Astrocyte of the cerebellum (primary cell): ENCODE measurements around the gene ATG9B.

Experiments
- DNase-seq: peaks from one replicate; pipeline ENCODE4 v3.0.0-alpha.2; 2011; ENCODE audit warnings: low read depth
- H3K4me3 ChIP-seq: 2 replicates; pipeline ENCODE4 v1.5.1; 2011; ENCODE audit warnings: mild to moderate bottlenecking, low read depth, low read length, moderate library complexity
- in situ Hi-C: cut with HindIII; loops from 2 replicates; pipeline ENCODE4 v1.10.0; 2017; ENCODE audit warnings: low sequenced_read_pairs
- TF ChIP-seq, protein P1 (sequence below): IDR thresholded peaks from 2 replicates; pipeline ENCODE4 v1.5.1; 2012; ENCODE audit warnings: low read length, low read depth, moderate library complexity, mild to moderate bottlenecking; ENCODE audit errors: missing control alignments

ATG9B gene

DNA sequence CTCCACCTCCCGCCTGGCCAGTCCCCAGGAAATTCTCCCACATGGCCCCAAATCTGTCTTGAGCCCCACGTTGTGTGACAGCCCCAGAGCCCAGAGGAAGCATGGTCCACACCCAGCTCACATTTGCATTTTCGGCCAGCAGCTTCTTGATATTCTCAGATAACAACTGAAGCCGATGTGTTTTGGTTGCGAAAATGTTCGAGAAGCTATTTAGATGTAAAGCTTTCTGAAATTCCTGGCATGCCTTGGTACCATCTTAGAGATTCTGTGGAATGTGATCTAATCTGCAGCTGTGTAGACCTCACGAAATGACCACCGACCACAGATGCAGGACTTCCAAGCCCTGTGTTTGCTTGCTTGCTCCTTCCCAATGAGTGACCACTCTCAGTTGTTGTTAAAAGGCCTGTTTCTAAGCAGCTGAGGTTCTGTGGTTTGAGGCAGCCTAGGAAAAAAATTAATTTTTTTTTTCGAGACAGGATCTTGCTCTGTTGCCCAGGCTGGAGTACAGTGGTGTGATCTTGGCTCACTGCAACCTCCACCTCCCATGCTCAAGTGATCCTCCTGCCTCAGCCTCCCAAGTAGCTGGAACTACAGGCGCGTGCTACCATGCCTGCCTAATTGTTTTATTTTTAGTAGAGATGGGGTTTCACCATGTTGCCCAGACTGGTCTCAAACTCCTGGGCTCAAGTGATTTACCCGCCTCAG, 43.9 kb upstream of the ATG9B start:
- TF ChIP-seq, protein P1, sequence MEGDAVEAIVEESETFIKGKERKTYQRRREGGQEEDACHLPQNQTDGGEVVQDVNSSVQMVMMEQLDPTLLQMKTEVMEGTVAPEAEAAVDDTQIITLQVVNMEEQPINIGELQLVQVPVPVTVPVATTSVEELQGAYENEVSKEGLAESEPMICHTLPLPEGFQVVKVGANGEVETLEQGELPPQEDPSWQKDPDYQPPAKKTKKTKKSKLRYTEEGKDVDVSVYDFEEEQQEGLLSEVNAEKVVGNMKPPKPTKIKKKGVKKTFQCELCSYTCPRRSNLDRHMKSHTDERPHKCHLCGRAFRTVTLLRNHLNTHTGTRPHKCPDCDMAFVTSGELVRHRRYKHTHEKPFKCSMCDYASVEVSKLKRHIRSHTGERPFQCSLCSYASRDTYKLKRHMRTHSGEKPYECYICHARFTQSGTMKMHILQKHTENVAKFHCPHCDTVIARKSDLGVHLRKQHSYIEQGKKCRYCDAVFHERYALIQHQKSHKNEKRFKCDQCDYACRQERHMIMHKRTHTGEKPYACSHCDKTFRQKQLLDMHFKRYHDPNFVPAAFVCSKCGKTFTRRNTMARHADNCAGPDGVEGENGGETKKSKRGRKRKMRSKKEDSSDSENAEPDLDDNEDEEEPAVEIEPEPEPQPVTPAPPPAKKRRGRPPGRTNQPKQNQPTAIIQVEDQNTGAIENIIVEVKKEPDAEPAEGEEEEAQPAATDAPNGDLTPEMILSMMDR: no peak
- H3K4me3 ChIP-seq: no peak overlapping the region
- DNase-seq: peak; percentile 63
- in situ Hi-C loops: loop anchor here (5.0 kb wide), 1 partner anchor 99 kb away; the partner anchor contains the start of gene GBX1

DNA sequence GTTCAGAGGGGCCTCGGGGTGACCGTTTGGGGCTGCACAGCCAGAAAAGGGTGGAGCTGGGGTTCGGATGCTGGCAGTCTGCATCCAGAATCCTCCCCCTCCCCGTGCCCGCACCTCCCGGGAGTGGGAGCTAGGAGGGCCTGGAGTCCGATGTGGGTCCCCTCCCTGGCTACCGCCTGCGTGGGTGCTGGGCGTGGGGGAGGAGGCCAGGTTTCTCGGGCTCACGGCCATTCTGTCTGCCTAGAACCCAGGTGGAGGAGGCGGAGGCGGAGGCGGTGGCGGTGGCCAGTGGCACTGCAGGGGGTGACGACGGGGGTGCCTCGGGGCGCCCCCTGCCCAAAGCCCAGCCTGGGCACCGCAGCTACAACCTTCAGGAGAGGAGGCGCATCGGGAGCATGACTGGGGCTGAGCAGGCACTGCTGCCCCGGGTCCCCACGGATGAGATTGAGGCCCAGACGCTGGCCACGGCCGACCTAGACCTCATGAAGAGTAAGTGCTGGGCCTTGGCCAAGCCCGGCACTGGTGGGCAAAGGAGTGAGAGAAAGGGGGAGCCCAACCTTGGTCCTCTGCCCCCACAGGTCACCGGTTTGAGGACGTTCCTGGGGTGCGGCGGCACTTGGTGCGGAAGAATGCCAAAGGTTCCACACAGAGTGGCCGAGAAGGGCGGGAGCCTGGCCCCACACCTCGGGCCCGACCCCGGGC, 42.1 kb upstream of the ATG9B start:
- no peak for DNase-seq
- TF ChIP-seq, protein P1: no peak
- in situ Hi-C loops: loop anchor here (5.0 kb wide), 1 partner anchor 101 kb away; the partner anchor contains the start of gene GBX1
- H3K4me3 ChIP-seq: no peak overlapping the region

DNA sequence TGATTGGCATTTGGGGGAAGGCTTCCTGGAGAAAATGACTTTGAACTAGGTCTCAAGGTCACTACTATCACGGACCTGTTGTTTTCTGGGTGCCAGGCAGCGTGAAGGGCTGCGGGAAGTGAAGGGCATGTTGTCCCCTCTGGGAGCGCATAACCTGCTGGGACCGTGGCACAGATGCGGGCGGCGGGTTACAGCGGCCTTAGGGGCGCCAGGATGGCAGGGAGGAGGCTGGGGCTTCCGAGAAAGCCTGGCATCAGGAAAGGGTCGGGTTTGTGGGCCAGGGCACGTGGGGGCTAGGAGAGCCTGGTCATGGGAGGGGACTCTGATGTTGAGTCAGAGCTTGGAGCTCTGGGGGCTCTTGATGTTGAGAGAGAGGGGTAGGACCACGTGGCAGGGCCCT, 41.2 kb upstream of the ATG9B start:
- no peak for DNase-seq
- TF ChIP-seq, protein P1: no peak
- H3K4me3 ChIP-seq: no peak overlapping the region
- in situ Hi-C loops: loop anchor here (5.0 kb wide), 1 partner anchor 102 kb away; the partner anchor contains the start of gene GBX1

DNA sequence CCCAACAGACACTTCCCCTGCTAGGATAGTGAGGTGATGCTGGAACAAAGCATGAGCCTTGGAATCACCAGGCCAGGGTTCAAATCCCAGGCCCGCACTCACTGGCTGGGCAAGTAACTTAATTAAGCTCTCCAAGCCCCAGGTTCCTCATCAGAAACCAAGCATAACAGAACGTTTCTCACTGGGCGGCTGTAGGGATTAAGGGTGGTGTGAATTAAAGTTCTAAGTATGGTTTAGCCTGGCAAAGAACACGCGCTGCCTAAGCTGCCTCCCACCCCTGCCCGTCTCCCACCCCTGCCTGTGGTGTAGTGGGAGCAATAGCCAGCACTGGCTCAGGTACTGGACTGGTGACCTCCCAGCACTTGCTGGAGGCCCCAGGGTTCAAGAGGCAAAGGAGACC, 40.7 kb upstream of the ATG9B start:
- in situ Hi-C loops: loop anchor here (5.0 kb wide), 1 partner anchor 102 kb away; the partner anchor contains the start of gene GBX1
- DNase-seq: no peak
- no peak overlapping the region for H3K4me3 ChIP-seq
- TF ChIP-seq, protein P1: no peak

DNA sequence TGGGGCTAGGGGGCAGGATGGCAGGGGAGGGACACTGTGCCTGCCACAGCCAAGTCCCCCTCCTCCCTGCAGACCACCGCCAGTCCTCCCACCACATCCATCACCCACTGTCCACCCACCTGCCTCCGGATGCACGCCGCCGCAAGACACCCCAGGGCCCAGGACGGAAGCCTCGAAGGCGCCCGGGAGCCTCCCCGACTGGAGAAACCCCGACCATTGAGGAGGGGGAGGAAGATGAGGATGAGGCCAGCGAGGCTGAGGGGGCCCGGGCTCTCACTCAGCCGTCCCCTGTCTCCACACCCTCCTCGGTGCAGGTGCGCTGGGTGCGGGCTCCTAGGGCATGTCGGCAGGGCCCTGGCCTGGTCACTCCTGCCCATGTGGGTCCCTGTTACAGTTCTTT, 40.2 kb upstream of the ATG9B start:
- H3K4me3 ChIP-seq: no peak overlapping the region

DNA sequence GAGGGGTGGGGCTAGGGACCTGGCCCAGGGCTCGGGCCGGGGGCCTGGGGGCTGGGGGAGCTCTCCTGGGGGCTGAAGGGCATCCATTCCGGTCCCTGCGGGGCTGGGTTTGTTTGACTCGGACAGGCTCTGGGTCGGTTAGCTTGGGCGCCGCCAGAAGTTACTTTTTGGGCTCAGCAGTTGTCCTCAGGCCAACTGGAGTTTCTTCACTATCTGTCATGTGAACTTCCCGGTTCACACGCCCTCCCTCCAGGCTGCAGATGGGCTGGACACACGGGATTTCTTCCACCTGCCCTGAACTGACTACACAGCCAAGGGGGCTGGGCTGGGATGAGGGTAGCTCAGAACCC, 38.9 kb upstream of the ATG9B start:
- TF ChIP-seq, protein P1: no peak
- in situ Hi-C loops: no loop called here
- H3K4me3 ChIP-seq: peak overlapping the region; percentile 18

More for the DNA sequence above, 40.2 kb upstream of the ATG9B start:
- in situ Hi-C loops: no loop called here
- TF ChIP-seq, protein P1: no peak
- DNase-seq: no peak

More for the DNA sequence above, 38.9 kb upstream of the ATG9B start:
- no peak for DNase-seq
